Common myeloid progenitor, CD34-positive (primary cell): ENCODE results near the gene PHYH.
"Not testable (repeated sequence)": the region's sequence is repeated elsewhere in the genome, so short reads cannot be mapped to it uniquely, and the experiment has no call there.

Experiments used
- CTCF ChIA-PET: fragments of 350-600 bp; sonication (Branson Sonifier 250); formaldehyde crosslinking; loops from one replicate; lab custom pipeline; 2021; ENCODE audit warnings: antibody characterized with exemption; lab: Charles Lee
- POLR2A ChIA-PET: fragments of 350-600 bp; sonication (Branson Sonifier 250); formaldehyde crosslinking; loops from one replicate; lab custom pipeline; 2021; ENCODE audit warnings: antibody characterized with exemption; lab: Charles Lee
- DNase-seq, 3 donors: peaks; one replicate each; pipeline versions ENCODE4 v3.0.0 to v3.0.0-alpha.2; 2013
- H3K27ac ChIP-seq, 2 experiments: 1 replicate in 1 of 2; 2 replicates in 1 of 2; pipeline ENCODE4 v1.7.0; 2013; ENCODE audit warnings: inconsistent platforms in 2 of 2, low read length in 2 of 2, mild to moderate bottlenecking in 2 of 2, low read depth in 1 of 2, moderate library complexity in 1 of 2; ENCODE audit not compliant: severe bottlenecking in 2 of 2, insufficient read depth in 1 of 2, poor library complexity in 1 of 2
- H3K27me3 ChIP-seq, 5 experiments: replicated peaks in 2 of 5; 1 replicate in 3 of 5; 2 replicates in 2 of 5; pipeline versions ENCODE4 v1.6.1 to v1.7.0; 2013; ENCODE audit warnings: low read length in 4 of 5, mild to moderate bottlenecking in 2 of 5, moderate library complexity in 2 of 5, inconsistent platforms in 1 of 5; ENCODE audit not compliant: insufficient read depth in 5 of 5, control insufficient read depth in 4 of 5
- H3K36me3 ChIP-seq, 4 experiments: 1 replicate in 2 of 4; 2 replicates in 2 of 4; pipeline versions ENCODE4 v1.6.1 to v1.7.0; 2013; ENCODE audit warnings: low read length in 3 of 4, control low read depth in 1 of 4, mild to moderate bottlenecking in 1 of 4; ENCODE audit not compliant: control insufficient read depth in 4 of 4, insufficient read depth in 4 of 4
- H3K4me1 ChIP-seq, 4 experiments: 1 replicate in 3 of 4; 2 replicates in 1 of 4; pipeline versions ENCODE4 v1.6.1 to v1.7.1; 2013; ENCODE audit warnings: low read length in 3 of 4, mild to moderate bottlenecking in 3 of 4, control low read depth in 1 of 4, inconsistent platforms in 1 of 4, moderate library complexity in 1 of 4; ENCODE audit not compliant: control insufficient read depth in 4 of 4, insufficient read depth in 4 of 4; ENCODE audit errors: control extremely low read depth in 1 of 4
- H3K4me3 ChIP-seq, 7 experiments: 1 replicate in 4 of 7; 2 replicates in 3 of 7; pipeline versions ENCODE4 v1.5.1 to v1.7.0; 2013; ENCODE audit warnings: mild to moderate bottlenecking in 7 of 7, low read length in 6 of 7, moderate library complexity in 6 of 7, inconsistent platforms in 2 of 7, low read depth in 2 of 7, control low read depth in 1 of 7; ENCODE audit not compliant: insufficient read depth in 4 of 7, control insufficient read depth in 1 of 7; ENCODE audit errors: extremely low read depth in 1 of 7
- H3K9me3 ChIP-seq, 5 experiments: 1 replicate in 4 of 5; 2 replicates in 1 of 5; pipeline versions ENCODE4 v1.6.1 to v1.7.1; 2013; ENCODE audit warnings: low read length in 4 of 5, mild to moderate bottlenecking in 2 of 5, inconsistent platforms in 1 of 5, low read depth in 1 of 5, moderate library complexity in 1 of 5; ENCODE audit not compliant: control insufficient read depth in 4 of 5, insufficient read depth in 2 of 5; ENCODE audit errors: control extremely low read depth in 1 of 5
- WGBS: methylation state at CpG from one replicate; pipeline ENCODE4 v1.1.5; 2013; ENCODE audit not compliant: insufficient coverage; 5-methylcytosine and 5-hydroxymethylcytosine counted together

PHYH gene

GRCh38 chr10:13296476-13296875, 3.4 kb downstream of the PHYH start:
- 100% methylated on average over 8 of the region's 10 CpGs for WGBS
- CTCF ChIA-PET, result no interaction called here

DNA sequence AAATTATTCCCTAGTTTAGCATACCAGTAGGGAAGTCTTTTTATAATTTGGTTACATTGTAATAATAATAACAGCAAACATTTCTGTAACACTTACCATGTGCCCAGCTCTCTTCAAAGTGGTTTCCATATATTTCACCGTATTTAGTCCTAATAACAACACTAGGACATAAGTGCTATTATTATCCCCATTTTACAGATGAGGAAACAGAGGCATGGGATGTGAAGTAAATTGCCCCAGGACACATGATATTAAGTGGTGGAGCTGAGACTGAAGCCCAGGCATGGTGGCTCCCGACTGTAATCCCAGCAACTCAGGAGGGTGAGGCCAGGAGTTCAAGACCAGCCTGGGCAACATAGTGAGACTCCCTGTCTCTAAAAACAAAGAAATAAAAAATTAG, 5.1 kb downstream of the PHYH start:
- WGBS, result no CpG with 5 or more reads among the region's 2 CpGs
- Histone ChIP-seq H3K9me3 (no peaks in the 10 kb centered on the region), H3K27ac (no peak overlapping the region), H3K27me3 (no peaks in the 10 kb centered on the region), H3K4me1 (peaks cover 0 to 9% (median 7%) of the 10 kb centered on the region in 4 experiments), H3K36me3 (peaks cover 0 to 14% (median 5%) of the 10 kb centered on the region in 4 experiments), H3K4me3 (no peak overlapping the region)
- DNase-seq, result no peak
- POLR2A ChIA-PET, result no interaction called here
- CTCF ChIA-PET, result no interaction called here

More at GRCh38 chr10:13296476-13296875, 3.4 kb downstream of the PHYH start:
- Histone ChIP-seq H3K36me3 (peaks cover 0 to 14% (median 4%) of the 10 kb centered on the region in 4 experiments), H3K9me3 (no peaks in the 10 kb centered on the region), H3K27ac (no peak overlapping the region), H3K27me3 (no peaks in the 10 kb centered on the region), H3K4me3 (no peak overlapping the region), H3K4me1 (peaks cover 3 to 20% (median 16%) of the 10 kb centered on the region in 4 experiments)
- DNase-seq, result no peak
- POLR2A ChIA-PET, result no interaction called here

GRCh38 chr10:13291821-13292773, 7.8 kb downstream of the PHYH start:
- POLR2A ChIA-PET, result interaction anchor here (0.8 kb wide), 1 partner anchor 10 kb away, joined by 4 read pairs; no protein-coding TSS in a partner anchor
- CTCF ChIA-PET, result interaction anchor here (1.5 kb wide), 1 partner anchor 10 kb away, joined by 5 read pairs; no protein-coding TSS in a partner anchor
- no peak for DNase-seq
- Histone ChIP-seq H3K36me3 (peaks cover 0 to 23% (median 9%) of the 10 kb centered on the region in 4 experiments), H3K4me3 (no peak overlapping the region), H3K27ac (no peak overlapping the region), H3K9me3 (no peaks in the 10 kb centered on the region), H3K27me3 (no peaks in the 10 kb centered on the region), H3K4me1 (no peaks in the 10 kb centered on the region)
- WGBS, result 98% methylated on average over 17 of the region's 19 CpGs

DNA sequence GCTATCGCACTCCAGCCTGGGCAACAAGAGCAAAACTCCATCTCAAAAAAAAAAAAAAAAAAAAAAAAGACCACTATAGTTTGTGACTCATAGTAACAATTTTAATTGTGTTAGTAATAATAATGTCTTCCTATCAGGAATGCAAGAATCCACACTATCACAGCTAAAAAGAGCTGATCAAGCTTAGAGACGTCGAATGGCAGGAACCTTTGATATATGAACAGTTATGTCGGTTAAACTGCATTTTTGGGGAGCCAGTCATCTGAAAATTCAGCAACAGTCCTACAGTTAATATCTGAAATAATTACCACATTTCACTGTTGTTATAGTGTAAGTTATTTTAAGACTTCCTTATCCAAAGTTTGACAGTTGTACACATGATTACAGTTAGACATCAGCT, 8.8 kb downstream of the PHYH start:
- Histone ChIP-seq H3K27me3 (no peaks in the 10 kb centered on the region), H3K9me3 (no peaks in the 10 kb centered on the region), H3K27ac (no peak overlapping the region), H3K36me3 (peaks cover 0 to 26% (median 10%) of the 10 kb centered on the region in 4 experiments), H3K4me3 (no peak overlapping the region), H3K4me1 (no peaks in the 10 kb centered on the region)
- whole genome bisulfite sequencing, result no CpG with 5 or more reads among the region's 4 CpGs
- DNase-seq, result no peak
- CTCF ChIA-PET, result interaction anchor here (1.5 kb wide), 1 partner anchor 11 kb away, joined by 5 read pairs; no protein-coding TSS in a partner anchor
- POLR2A ChIA-PET, result interaction anchor here (0.8 kb wide), 1 partner anchor 11 kb away, joined by 4 read pairs; no protein-coding TSS in a partner anchor

DNA sequence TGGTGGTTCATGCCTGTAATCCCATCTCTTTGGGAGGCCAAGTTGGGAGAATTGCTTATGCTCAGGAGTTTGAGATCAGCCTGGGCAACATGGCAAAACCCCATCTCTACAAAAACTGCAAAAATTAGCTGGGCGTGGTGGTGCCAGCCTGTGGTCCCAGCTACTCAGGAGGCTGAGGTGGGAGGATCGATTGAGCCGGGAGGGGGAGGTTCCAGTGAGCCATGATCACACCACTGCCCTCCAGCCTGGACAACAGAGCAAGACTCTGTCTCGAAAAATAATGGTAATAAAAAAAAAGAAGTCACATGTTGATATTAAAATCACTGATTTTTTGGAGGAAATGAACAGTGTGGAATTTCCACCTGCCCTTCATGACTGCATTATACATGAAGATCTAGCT, 15.8 kb downstream of the PHYH start:
- Histone ChIP-seq H3K36me3 (peaks cover 2 to 32% (median 6%) of the 10 kb centered on the region in 4 experiments), H3K4me1 (no peaks in the 10 kb centered on the region), H3K9me3 (no peaks in the 10 kb centered on the region), H3K27me3 (no peaks in the 10 kb centered on the region), H3K27ac (no peak overlapping the region), H3K4me3 (no peak overlapping the region)
- ChIA-PET CTCF (no interaction called here), POLR2A (no interaction called here)
- 100% methylated on average over 2 of the region's 4 CpGs for WGBS
- DNase-seq, result no peak

DNA sequence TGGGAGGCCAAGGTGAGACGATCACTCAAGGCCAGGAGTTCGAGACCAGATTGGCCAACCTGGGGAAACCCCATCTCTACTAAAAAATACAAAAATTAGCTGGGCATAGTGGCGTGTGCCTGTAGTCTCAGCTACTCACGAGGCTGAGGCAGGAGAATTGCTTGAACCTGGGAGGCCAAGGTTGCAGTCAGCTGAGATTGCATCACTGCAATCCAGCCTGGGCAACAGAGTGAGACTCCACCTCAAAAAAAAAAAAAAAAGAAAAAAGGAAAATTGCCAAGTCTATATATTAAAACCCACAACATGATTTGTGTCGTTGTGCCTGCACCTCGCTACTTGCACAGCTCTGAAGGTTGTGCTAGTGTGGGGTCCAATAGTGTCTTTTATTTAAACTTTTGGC, 17.5 kb downstream of the PHYH start:
- CTCF ChIA-PET, H3K27ac ChIP-seq, POLR2A ChIA-PET, H3K4me1 ChIP-seq, H3K9me3 ChIP-seq, H3K27me3 ChIP-seq, DNase-seq, H3K4me3 ChIP-seq: not testable (repeated sequence)
- WGBS, result no CpG with 5 or more reads among the region's 6 CpGs
- peaks cover 0 to 23% (median 4%) of the 10 kb centered on the region in 4 experiments for H3K36me3 ChIP-seq
